Thymus (tissue), 11 donors: ENCODE data around the gene VWF. TPM values are rescaled to one million over a fixed set of nuclear protein-coding genes. Genes with fewer than 3 reads are reported as not detected.

Source experiments
- DNase-seq, 9 donors: peaks; one replicate each; pipeline ENCODE4 v3.0.0-alpha.2; 2013; ENCODE audit warnings: low spot score in 9 of 9, low read depth in 6 of 9, missing footprints in 1 of 9
- H3K27ac ChIP-seq, 2 donors: one replicate each; pipeline ENCODE4 v1.5.1; 2013; ENCODE audit warnings: control low read depth in 1 of 2, low read depth in 1 of 2, low read length in 1 of 2, mild to moderate bottlenecking in 1 of 2, moderate library complexity in 1 of 2
- H3K27me3 ChIP-seq, 2 donors: one replicate each; pipeline ENCODE4 v1.5.1; 2013; ENCODE audit warnings: low read length in 1 of 2; ENCODE audit not compliant: control insufficient read depth in 2 of 2, insufficient read depth in 1 of 2
- H3K36me3 ChIP-seq, 2 donors: one replicate each; pipeline ENCODE4 v1.5.1; 2013; ENCODE audit warnings: low read length in 1 of 2, mild to moderate bottlenecking in 1 of 2, moderate library complexity in 1 of 2; ENCODE audit not compliant: control insufficient read depth in 2 of 2, insufficient read depth in 2 of 2
- H3K4me1 ChIP-seq, 2 donors: one replicate each; pipeline ENCODE4 v1.5.1; 2013; ENCODE audit warnings: low read length in 2 of 2; ENCODE audit not compliant: control insufficient read depth in 2 of 2, insufficient read depth in 2 of 2
- H3K4me3 ChIP-seq, 2 donors: one replicate each; pipeline ENCODE4 v1.5.1; 2013; ENCODE audit warnings: low read length in 2 of 2, control low read depth in 1 of 2, mild to moderate bottlenecking in 1 of 2
- H3K9me3 ChIP-seq, 2 donors: one replicate each; pipeline ENCODE4 v1.5.1; 2013; ENCODE audit warnings: low read length in 1 of 2, mild to moderate bottlenecking in 1 of 2; ENCODE audit not compliant: control insufficient read depth in 2 of 2, insufficient read depth in 1 of 2
- WGBS: extraction: QIAGEN DNeasy Blood & Tissue Kit; methylation state at CpG from one replicate; pipeline ENCODE4 v1.1.7; 2013; 5-methylcytosine and 5-hydroxymethylcytosine counted together
- polyA plus RNA-seq: library from polyadenylated mRNA; stranded (reverse); fragments of 200-250 nt; gene quantifications from one replicate; pipeline ENCODE4 v1.2.3, GENCODE V29; 2013
- total RNA-seq: library from RNA; stranded (reverse); fragments of 120-200 nt; gene quantifications from one replicate; pipeline ENCODE4 v1.2.4, GENCODE V29; 2013
- donor health status: healthy.

The VWF gene
- total and polyA plus RNA-seq, 2 donors = 6.7 to 33.8 TPM

DNA sequence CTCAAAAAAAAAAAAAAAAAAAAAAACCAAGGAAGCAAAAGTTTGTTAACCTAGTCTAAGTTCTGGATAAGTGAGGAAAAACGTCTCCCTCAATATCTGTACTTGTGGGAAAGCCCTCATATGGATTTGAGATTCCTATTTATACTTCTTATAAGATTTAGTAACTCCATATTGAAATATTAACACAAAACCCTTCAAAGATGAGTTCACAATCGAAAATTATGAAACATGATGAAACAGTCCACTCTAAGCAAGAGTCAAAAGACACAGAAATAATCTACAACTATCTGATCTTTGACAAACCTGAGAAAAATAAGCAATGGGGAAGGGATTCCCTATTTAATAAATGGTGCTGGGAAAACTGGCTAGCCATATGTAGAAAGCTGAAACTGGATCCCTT is 25.2 kb downstream of the VWF start:
- H3K27me3 ChIP-seq = no peaks in the 10 kb centered on the region
- no peak overlapping the region for H3K4me3 ChIP-seq
- no peaks in the 10 kb centered on the region for H3K9me3 ChIP-seq
- WGBS = 93% methylated on average over 2 of the region's 2 CpGs
- no peak for DNase-seq
- no peak overlapping the region for H3K27ac ChIP-seq
- no peaks in the 10 kb centered on the region for H3K36me3 ChIP-seq
- H3K4me1 ChIP-seq = no peaks in the 10 kb centered on the region

DNA sequence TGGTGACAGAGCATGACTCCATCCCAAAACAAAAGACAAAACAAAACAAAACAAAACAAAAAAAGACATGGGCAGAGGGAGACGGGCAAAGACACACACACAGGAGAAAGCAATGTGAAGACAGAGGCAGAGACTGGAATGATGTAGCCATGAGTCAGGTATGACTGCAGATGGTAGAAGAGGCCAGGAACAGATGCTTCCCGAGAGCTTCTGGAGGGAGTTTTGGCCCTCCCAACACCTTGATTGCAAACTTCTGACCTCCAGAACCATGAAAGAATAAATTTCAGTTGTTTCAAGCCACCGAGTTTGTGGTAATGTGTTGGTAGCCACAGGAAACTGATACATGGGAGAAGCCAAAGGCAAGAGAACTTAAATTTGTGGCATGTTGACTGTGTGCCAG is 27.1 kb downstream of the VWF start:
- no peaks in the 10 kb centered on the region for H3K36me3 ChIP-seq
- no peak for DNase-seq
- no peak overlapping the region for H3K4me3 ChIP-seq
- H3K27ac ChIP-seq = no peak overlapping the region
- H3K27me3 ChIP-seq = no peaks in the 10 kb centered on the region
- H3K9me3 ChIP-seq = no peaks in the 10 kb centered on the region
- 36% methylated on average over 3 of the region's 3 CpGs for WGBS
- no peaks in the 10 kb centered on the region for H3K4me1 ChIP-seq

DNA sequence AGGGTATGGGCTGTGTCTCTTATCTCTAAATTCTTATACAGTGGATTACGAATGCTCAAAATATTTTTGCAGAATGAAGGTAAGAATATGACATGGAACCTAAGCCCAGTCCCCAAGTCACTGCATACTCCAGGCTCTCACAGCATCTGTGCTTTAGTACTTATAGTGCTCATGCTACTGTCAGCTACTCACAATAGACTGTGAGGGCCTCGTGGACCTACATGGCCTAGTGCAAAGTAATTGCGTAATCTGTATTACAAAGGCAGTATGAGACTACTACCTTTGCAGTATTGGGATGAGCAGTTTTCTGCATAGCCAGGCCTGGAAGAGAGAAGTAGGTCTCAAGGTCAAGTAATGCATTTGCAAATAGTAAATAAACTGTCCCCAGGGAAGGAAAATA is 27.9 kb downstream of the VWF start:
- no peak for DNase-seq
- no peaks in the 10 kb centered on the region for H3K36me3 ChIP-seq
- no peak overlapping the region for H3K27ac ChIP-seq
- no peaks in the 10 kb centered on the region for H3K4me1 ChIP-seq
- WGBS = 92% methylated on average over 3 of the region's 3 CpGs
- H3K9me3 ChIP-seq = no peaks in the 10 kb centered on the region
- no peak overlapping the region for H3K4me3 ChIP-seq
- no peaks in the 10 kb centered on the region for H3K27me3 ChIP-seq

DNA sequence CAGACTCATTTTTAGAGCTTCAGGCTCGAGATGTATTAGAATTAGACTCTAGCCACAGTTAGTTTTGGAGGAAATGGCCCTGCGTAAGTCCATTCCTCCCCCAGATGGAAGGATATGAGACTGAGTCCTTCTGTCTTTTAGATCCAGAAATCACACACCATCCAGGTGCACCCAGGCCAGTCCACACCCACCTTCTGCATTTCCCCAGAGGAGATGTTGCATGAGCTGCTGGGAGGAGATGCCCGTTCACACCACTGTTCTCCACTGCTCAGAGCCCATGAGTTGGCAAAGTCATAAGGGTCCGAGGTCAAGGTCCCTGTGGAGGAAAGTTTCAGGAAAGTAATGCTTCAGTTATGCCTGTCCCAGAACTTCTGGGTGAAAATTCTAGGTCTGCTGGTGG is 29.2 kb downstream of the VWF start:
- DNase-seq = no peak
- Histone ChIP-seq H3K27me3 (no peaks in the 10 kb centered on the region), H3K4me1 (no peaks in the 10 kb centered on the region), H3K36me3 (no peaks in the 10 kb centered on the region), H3K4me3 (no peak overlapping the region), H3K9me3 (no peaks in the 10 kb centered on the region), H3K27ac (no peak overlapping the region)
- 98% methylated on average over 4 of the region's 4 CpGs for WGBS

DNA sequence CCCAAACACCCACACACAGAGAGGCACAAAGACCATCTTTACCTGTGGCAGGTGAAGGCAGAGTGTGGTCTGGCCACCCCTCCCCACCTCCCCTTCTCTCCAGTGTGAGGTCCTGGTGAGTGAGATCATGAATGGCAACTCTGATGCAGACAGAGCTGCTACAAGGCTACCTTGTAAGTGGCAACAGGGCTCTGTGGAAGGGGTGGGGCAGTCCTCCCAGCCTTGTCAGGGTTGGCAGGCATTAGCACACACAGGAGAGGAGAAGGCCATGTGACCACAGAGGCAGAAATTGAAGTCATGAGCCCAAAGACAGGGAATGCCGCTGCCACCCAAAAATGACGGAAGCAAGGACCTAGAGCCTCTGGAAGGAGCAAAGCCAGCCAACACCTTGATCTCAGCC is 30.7 kb downstream of the VWF start:
- no peaks in the 10 kb centered on the region for H3K36me3 ChIP-seq
- H3K27ac ChIP-seq = no peak overlapping the region
- no peaks in the 10 kb centered on the region for H3K9me3 ChIP-seq
- H3K4me3 ChIP-seq = no peak overlapping the region
- H3K4me1 ChIP-seq = no peaks in the 10 kb centered on the region
- no peak for DNase-seq
- no peaks in the 10 kb centered on the region for H3K27me3 ChIP-seq
- WGBS = 98% methylated on average over 2 of the region's 2 CpGs

DNA sequence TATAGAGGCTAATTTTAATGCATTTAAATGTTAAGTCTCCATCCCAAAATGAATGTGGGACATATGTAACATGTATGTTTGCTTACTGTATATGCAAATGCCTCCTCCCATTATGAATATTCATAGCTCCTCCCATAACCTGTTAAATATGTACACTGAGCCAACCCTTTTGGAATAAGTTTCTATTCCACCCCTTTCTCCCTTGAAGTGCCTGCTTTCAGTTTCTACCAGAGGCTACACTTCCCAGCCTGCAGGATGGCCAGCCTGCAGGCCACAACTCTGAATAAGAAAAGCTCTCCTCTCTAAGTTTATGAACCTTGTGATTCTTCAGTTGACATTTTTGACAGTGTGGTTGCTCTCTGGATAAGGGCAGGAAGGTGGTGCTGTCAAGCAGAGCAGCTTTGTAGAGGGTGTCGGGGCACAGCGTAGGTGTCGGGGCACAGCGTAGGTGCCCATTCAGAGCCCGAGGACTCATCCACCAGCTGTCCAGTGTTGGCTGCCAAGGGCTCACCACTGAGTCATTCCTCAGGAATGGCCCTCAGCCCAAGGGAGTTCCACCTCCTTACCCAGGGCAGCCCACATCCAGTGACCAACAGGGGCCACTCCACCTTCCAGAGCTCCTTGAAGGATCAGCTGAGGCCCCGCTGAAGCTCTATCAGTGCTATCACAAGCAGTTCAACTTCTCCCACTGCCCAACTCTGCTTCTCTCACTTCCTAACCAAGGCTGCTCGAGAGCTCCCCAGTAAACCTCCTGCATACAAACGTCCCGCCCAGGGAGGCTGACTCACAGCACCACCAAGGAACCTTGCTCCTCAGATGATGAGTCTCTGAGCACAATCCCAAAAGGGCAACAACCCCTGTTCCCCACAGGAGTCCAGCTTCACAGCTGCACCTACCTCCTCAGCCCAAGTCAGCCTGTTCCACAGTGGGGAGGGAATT is 31.4 kb downstream of the VWF start:
- Histone ChIP-seq H3K27ac (no peak overlapping the region), H3K27me3 (no peaks in the 10 kb centered on the region), H3K4me1 (no peaks in the 10 kb centered on the region), H3K9me3 (no peaks in the 10 kb centered on the region), H3K4me3 (no peak overlapping the region), H3K36me3 (no peaks in the 10 kb centered on the region)
- DNase-seq = no peak
- 96% methylated on average over 9 of the region's 9 CpGs for WGBS

DNA sequence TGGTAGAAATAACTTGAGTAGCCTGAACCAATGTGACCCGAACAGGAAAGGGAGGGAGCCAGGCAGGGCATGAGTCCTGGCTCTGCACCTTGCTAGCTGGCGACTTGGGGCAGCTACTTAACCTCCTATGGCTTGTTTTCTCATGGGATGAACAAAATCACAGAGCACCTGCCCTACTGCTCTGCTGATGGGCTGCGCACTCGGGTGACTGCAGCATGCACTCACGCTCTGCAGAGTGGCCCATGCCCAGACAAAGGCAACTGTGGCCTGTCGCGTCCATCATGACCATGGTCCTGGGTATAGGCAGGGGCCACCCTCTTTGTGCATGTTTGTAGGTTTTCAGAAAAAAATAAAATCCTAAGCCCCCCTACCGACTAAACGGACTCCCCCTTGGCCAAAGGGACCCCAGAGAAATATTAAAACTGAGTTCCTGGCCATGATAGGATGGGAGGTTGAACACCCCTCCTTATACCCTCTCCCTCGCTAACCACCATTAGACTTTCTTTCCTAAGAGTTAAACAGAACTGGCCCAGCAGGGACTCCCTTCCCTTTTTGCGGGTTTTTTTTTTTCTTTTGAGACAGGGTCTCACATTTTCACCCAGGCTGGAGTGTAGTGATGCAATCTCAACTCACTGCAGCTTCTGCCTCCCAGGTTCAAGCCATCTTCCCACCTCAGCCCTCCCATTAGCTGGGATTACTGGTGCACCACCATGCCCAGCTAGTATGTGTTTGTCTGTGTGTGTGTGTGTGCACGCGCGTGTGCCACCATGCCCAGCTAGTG is 32.5 kb downstream of the VWF start:
- H3K27ac ChIP-seq = no peak overlapping the region
- no peaks in the 10 kb centered on the region for H3K4me1 ChIP-seq
- H3K9me3 ChIP-seq = no peaks in the 10 kb centered on the region
- H3K27me3 ChIP-seq = no peaks in the 10 kb centered on the region
- no peak overlapping the region for H3K4me3 ChIP-seq
- 90% methylated on average over 14 of the region's 14 CpGs for WGBS
- no peak for DNase-seq
- no peaks in the 10 kb centered on the region for H3K36me3 ChIP-seq

DNA sequence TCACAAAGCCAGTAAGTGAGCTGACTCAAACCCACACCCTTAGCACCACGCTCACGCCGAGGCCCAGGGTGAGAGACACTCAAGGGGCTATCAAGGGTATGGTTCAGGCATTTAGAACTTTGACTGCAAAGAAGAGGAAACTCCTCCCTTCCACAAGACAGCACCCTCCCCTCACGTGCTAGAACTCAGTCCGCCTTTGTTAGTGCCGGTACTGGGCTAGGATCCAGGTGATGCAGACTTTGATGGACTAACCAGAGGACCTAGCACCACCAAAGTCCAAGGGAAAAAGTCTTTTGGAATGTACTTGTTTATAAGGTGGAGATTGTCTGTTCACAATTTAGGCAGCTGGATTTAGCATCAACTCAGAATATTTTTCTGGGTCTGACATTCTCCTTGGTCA is 33.7 kb downstream of the VWF start:
- Histone ChIP-seq H3K27me3 (no peaks in the 10 kb centered on the region), H3K36me3 (no peaks in the 10 kb centered on the region), H3K9me3 (no peaks in the 10 kb centered on the region), H3K4me1 (no peaks in the 10 kb centered on the region), H3K27ac (no peak overlapping the region), H3K4me3 (no peak overlapping the region)
- DNase-seq = no peak
- WGBS = 80% methylated on average over 6 of the region's 6 CpGs
